Naive B cell (primary cell): ENCODE measurements around the gene PCNA. TPM values are rescaled to one million over a fixed set of nuclear protein-coding genes. Genes with fewer than 3 reads are reported as not detected.

Experiments used
- ATAC-seq, 2 donors: fragments of 150-1000 bp; cut with Tn5 transposase; 2 replicates each; pipeline ENCODE4 v1.10.0; 2021; ENCODE audit warnings: low read depth in 2 of 2, mild to moderate bottlenecking in 2 of 2, moderate library complexity in 2 of 2
- DNase-seq: peaks from one replicate; pipeline ENCODE4 v3.0.0; 2022
- H3K27ac Mint-ChIP-seq, 6 donors: one replicate each; pipeline ENCODE4 v1.8.0; 2020 to 2022; ENCODE audit warnings: mild to moderate bottlenecking in 6 of 6, mixed read lengths in 6 of 6, moderate library complexity in 5 of 6, inconsistent platforms in 2 of 6
- H3K27me3 Mint-ChIP-seq, 3 donors: one replicate each; pipeline ENCODE4 v1.8.0; 2021 to 2022; ENCODE audit warnings: mixed read lengths in 3 of 3, mild to moderate bottlenecking in 1 of 3
- H3K36me3 Mint-ChIP-seq, 2 donors: one replicate each; pipeline ENCODE4 v1.8.0; 2020 to 2022; ENCODE audit warnings: mixed read lengths in 2 of 2, inconsistent platforms in 1 of 2, mild to moderate bottlenecking in 1 of 2
- H3K4me1 Mint-ChIP-seq, 3 donors: one replicate each; pipeline ENCODE4 v1.8.0; 2020 to 2022; ENCODE audit warnings: mixed read lengths in 3 of 3, inconsistent platforms in 1 of 3, mild to moderate bottlenecking in 1 of 3, moderate library complexity in 1 of 3
- H3K4me3 Mint-ChIP-seq, 8 donors: one replicate each; pipeline ENCODE4 v1.8.0; 2020 to 2022; ENCODE audit warnings: mild to moderate bottlenecking in 8 of 8, mixed read lengths in 8 of 8, moderate library complexity in 8 of 8, inconsistent platforms in 2 of 8
- H3K9me3 Mint-ChIP-seq, 7 donors: one replicate each; pipeline ENCODE4 v1.8.0; 2020 to 2022; ENCODE audit warnings: mixed read lengths in 7 of 7, mild to moderate bottlenecking in 5 of 7, inconsistent platforms in 2 of 7, moderate library complexity in 1 of 7
- polyA plus RNA-seq, 6 donors: library from polyadenylated mRNA; unstranded; fragments of 300-500 nt; fragmentation: Illumina TruSeq; gene quantifications; one replicate each; pipeline ENCODE4 v1.2.3, GENCODE V29; 2021; ENCODE audit warnings: low read depth in 6 of 6

The PCNA gene
- polyA plus RNA-seq, 6 donors from 2014 or later = 33.4 to 43.0 (median 39.0) TPM

DNA sequence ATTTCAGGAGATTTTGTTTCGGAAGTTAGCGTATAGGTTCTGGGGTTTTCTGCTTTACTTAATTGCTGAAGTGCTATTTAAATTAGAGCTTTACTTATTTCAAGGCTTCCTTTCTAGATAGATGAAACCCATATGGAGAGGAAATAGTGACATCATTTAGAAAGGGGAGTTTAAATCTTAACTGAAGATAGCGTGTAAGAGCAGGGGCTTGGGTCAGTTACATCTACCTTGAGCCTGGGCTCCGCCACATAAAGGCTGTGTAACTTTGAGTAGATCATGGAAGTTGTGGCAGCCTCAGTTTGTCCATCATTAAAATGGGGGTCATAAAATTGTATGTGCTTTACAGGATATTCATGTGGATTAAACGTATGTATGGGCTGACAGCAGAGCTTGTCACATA, 11.7 kb upstream of the PCNA start:
- H3K4me1 Mint-ChIP-seq = peaks cover 30 to 43% (median 34%) of the 10 kb centered on the region in 3 donors

GRCh38 chr20:5128886-5129285, 9.1 kb upstream of the PCNA start:
- DNase-seq = no peak
- Mint-ChIP-seq H3K27me3 (no peaks in the 10 kb centered on the region), H3K36me3 (peaks cover 0 to 5% of the 10 kb centered on the region in 2 donors), H3K9me3 (no peaks in the 10 kb centered on the region), H3K27ac (peak overlapping the region in 3 of 6 donors; percentile 90 to 98 (median 93)), H3K4me1 (peaks cover 25 to 36% (median 31%) of the 10 kb centered on the region in 3 donors), H3K4me3 (peak overlapping the region in 6 of 8 donors; percentile 0 to 90 (median 16))
- no peak for ATAC-seq

More for the DNA sequence above, 11.7 kb upstream of the PCNA start:
- no peaks in the 10 kb centered on the region for H3K9me3 Mint-ChIP-seq
- no peak for ATAC-seq
- H3K27ac Mint-ChIP-seq = no peak overlapping the region
- peaks cover 0 to 5% of the 10 kb centered on the region in 2 donors for H3K36me3 Mint-ChIP-seq
- DNase-seq = no peak
- H3K27me3 Mint-ChIP-seq = no peaks in the 10 kb centered on the region
- peak overlapping the region in 1 of 8 donors; percentile 26 for H3K4me3 Mint-ChIP-seq

DNA sequence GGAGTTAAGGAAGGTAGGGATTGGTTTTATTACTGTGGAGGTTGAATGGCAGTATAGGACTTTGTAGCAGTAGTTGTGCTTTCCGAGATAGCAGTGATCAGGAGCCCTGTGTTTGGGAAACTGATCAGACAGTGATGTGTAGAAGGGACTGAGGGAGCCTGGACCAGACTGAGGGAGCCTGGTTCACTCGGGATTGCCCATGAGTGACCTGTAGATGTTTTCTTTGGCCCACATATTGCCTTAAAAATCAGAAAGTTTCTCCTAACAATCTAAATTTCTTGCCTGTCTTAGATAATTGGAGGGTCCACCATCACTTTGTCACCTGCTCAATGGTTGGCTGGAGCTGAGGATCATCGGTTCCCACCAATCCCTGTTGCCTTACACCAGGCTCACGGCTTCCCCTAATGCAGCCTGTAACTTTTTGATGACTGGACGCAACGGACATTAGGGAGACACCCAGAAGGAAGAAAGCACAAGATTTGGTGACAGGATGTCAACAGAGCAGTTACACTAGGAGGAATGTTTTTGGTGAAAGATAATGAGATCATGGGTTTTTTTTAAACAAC, 8.2 kb upstream of the PCNA start:
- no peak for ATAC-seq
- Mint-ChIP-seq H3K4me1 (peaks cover 25 to 36% (median 31%) of the 10 kb centered on the region in 3 donors), H3K27ac (peak overlapping the region; percentile 90 to 99 (median 98))

DNA sequence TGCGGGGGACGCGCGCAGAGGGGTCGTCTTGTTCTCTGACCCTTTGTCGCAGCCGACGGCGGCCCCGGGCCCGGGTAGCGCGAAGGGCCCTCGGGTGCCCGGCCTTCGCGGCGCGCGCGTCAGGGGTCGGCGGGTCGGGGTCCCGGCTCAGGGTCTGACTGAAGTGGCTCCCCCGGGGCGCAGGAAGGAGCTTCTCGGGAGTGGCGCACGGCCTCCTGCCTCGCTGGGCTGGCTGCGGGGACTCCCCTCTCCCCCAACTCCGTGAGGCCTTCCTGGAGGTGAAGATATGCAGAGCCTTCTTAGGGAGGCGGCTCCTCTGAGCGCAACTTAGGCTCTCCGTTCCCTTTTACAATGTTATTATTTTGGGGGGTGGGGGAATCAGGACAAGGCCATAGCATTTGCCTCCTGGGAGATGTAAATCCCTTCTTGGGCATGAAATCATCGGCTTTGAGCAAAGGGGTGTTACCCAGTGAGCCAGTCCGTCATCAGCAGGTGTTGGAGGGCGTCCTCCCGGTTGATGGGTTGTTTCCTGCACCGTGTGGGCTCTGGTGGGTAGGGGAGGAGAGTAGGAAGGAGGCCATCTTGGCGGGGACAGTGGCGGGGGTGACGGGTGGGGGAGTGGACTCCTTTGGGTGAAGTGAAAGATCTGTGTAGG, 7.6 kb upstream of the PCNA start:
- no peaks in the 10 kb centered on the region for H3K9me3 Mint-ChIP-seq
- ATAC-seq = peak; percentile 50 to 51

More for the DNA sequence above, 8.2 kb upstream of the PCNA start:
- Mint-ChIP-seq H3K4me3 (peak overlapping the region; percentile 79 to 97 (median 92)), H3K9me3 (no peaks in the 10 kb centered on the region), H3K36me3 (peaks cover 0 to 5% of the 10 kb centered on the region in 2 donors), H3K27me3 (no peaks in the 10 kb centered on the region)
- DNase-seq = no peak

GRCh38 chr20:5126512-5127203, 6.9 kb upstream of the PCNA start, which contains the start of gene CDS2:
TSS of gene CDS2 (plus strand) at chr20:5127008. CDS start at chr20:5127093, 85 bp downstream.
- H3K4me3 Mint-ChIP-seq = peak within 1 kb of the TSS; percentile 79 to 97 (median 92)
- no peaks in the 10 kb centered on the region for H3K27me3 Mint-ChIP-seq
- peak within 1 kb of the TSS; percentile 90 to 99 (median 98) for H3K27ac Mint-ChIP-seq

More for the DNA sequence above, 7.6 kb upstream of the PCNA start:
- Mint-ChIP-seq H3K36me3 (peaks cover 0 to 5% of the 10 kb centered on the region in 2 donors), H3K27me3 (no peaks in the 10 kb centered on the region), H3K4me3 (peak overlapping the region; percentile 79 to 97 (median 92)), H3K4me1 (peaks cover 25 to 36% (median 31%) of the 10 kb centered on the region in 3 donors), H3K27ac (peak overlapping the region; percentile 90 to 99 (median 98))
- DNase-seq = peak; percentile 71

DNA sequence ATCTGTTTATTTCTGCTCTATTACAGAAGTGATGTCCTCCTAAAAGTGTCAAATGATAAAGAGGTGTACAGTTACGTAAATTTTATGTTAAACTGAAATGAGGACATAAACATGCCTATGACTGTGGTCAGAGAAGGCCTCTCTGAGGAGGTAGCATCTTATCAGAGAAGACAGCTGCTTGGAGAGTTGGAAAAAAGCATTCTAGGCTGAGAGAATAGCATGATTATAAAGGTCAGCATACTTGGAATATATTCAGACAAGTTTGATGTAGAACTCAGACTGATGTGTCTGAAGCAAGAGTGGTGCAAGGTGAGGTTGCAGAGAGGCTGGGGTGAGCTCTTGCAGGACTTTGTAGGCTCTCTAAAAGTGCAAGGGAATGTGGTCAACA, 3.1 kb upstream of the PCNA start:
- ATAC-seq = no peak
- Mint-ChIP-seq H3K36me3 (no peaks in the 10 kb centered on the region), H3K27ac (no peak overlapping the region), H3K4me1 (peaks cover 14 to 36% (median 26%) of the 10 kb centered on the region in 3 donors), H3K4me3 (peak overlapping the region in 3 of 8 donors; percentile 29 to 40 (median 32)), H3K9me3 (no peaks in the 10 kb centered on the region), H3K27me3 (no peaks in the 10 kb centered on the region)
- no peak for DNase-seq

More at GRCh38 chr20:5126512-5127203, 6.9 kb upstream of the PCNA start, which contains the start of gene CDS2:
- H3K36me3 Mint-ChIP-seq = peaks cover 0 to 5% of the 10 kb centered on the region in 2 donors
- DNase-seq = peak; percentile 99
- H3K9me3 Mint-ChIP-seq = no peaks in the 10 kb centered on the region
- peaks cover 25 to 34% (median 31%) of the 10 kb centered on the region in 3 donors for H3K4me1 Mint-ChIP-seq
- peak; percentile 81 to 82 for ATAC-seq

- Mint-ChIP-seq H3K9me3 (no peaks in the 10 kb centered on the region), H3K27me3 (no peaks in the 10 kb centered on the region), H3K36me3 (peaks cover 0 to 5% of the 10 kb centered on the region in 2 donors), H3K4me3 (peak overlapping the region; percentile 89 to 99 (median 96)), H3K27ac (peak overlapping the region; percentile 85 to 98 (median 96)), H3K4me1 (peaks cover 4 to 24% (median 11%) of the 10 kb centered on the region in 3 donors)
- ATAC-seq (no peak), DNase-seq (no peak)
Observed at GRCh38 chr20:5120185-5120476, 373 bp upstream of the PCNA start.

DNA sequence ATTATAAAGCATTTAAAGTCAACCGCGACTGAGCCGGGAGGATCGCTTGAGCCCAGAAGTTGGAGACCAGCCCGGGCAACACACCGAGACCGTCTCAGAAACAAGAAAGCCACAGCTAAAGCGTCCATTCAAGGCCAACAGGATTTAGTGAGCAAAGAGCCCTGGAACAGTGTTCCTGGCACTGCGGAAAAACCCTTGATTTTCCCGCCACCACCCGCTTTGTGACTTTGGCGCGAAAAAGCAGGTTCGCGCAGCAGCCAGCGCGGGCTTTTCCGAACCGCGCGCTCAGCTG, 669 bp downstream of the PCNA start:
- H3K9me3 Mint-ChIP-seq = no peaks in the 10 kb centered on the region
- ATAC-seq = no peak
- H3K27ac Mint-ChIP-seq = peak overlapping the region in 5 of 6 donors; percentile 36 to 97 (median 85)
- DNase-seq = no peak
- H3K4me1 Mint-ChIP-seq = peaks cover 4 to 24% (median 11%) of the 10 kb centered on the region in 3 donors
- H3K27me3 Mint-ChIP-seq = no peaks in the 10 kb centered on the region
- peak overlapping the region; percentile 89 to 99 (median 96) for H3K4me3 Mint-ChIP-seq
- H3K36me3 Mint-ChIP-seq = peaks cover 0 to 5% of the 10 kb centered on the region in 2 donors

- no peak for ATAC-seq
- peak overlapping the region in 4 of 6 donors; percentile 65 to 94 (median 84) for H3K27ac Mint-ChIP-seq
- H3K4me1 Mint-ChIP-seq = peaks cover 4 to 27% (median 11%) of the 10 kb centered on the region in 3 donors
- no peaks in the 10 kb centered on the region for H3K27me3 Mint-ChIP-seq
- H3K36me3 Mint-ChIP-seq = peaks cover 0 to 5% of the 10 kb centered on the region in 2 donors
- no peaks in the 10 kb centered on the region for H3K9me3 Mint-ChIP-seq
- no peak for DNase-seq
- H3K4me3 Mint-ChIP-seq = peak overlapping the region; percentile 89 to 99 (median 96)
Observed at GRCh38 chr20:5118220-5119142, 1.3 kb downstream of the PCNA start.

DNA sequence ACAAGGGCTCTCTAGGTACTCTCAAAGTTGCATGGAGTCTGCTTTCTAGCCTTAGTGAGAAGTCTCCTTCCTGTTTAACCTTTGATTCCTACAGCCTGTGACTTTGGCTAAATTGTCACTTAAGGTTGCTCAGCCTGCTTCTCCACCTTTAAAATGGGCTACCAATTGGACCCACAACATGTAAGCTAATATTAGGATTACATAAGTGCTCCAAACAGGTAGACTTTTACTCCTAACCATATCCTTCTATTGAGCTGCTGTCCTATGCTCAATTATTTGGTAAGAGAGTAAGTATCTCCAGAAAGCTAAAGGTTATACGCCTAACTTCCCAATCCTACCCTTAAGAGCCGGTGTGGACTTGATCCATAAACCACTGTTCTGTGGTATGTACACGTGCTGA, 2.9 kb downstream of the PCNA start:
- no peaks in the 10 kb centered on the region for H3K27me3 Mint-ChIP-seq
- peaks cover 10 to 41% (median 19%) of the 10 kb centered on the region in 3 donors for H3K4me1 Mint-ChIP-seq
- H3K36me3 Mint-ChIP-seq = peaks cover 0 to 5% of the 10 kb centered on the region in 2 donors
- peak overlapping the region in 1 of 8 donors; percentile 91 for H3K4me3 Mint-ChIP-seq
- no peak overlapping the region for H3K27ac Mint-ChIP-seq
- no peaks in the 10 kb centered on the region for H3K9me3 Mint-ChIP-seq
- no peak for ATAC-seq
- DNase-seq = no peak

GRCh38 chr20:5114403-5114802, 5.4 kb downstream of the PCNA start:
- ATAC-seq (no peak), DNase-seq (no peak)
- Mint-ChIP-seq H3K4me1 (peaks cover 6 to 43% (median 8%) of the 10 kb centered on the region in 3 donors), H3K9me3 (no peaks in the 10 kb centered on the region), H3K27ac (peak overlapping the region in 1 of 6 donors; percentile 42), H3K4me3 (peak overlapping the region; percentile 12 to 71 (median 39)), H3K27me3 (no peaks in the 10 kb centered on the region), H3K36me3 (peaks cover 0 to 5% of the 10 kb centered on the region in 2 donors)

DNA sequence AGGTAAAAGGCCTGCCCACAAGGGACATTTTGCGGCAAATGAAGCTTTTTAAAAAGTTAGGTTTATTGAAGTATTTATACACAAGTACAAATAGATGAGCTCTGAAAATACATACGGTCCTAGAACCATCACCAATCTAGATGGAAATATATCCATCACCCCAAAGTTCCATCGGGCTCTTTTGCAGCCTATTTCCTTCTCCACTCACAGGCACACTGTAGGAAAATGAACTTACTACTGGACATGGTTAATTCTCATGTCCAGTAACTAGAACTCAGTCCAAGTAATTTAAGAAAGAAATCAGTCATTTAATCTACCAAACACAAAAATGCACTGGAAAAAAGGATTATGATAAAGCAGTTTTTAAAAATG, 6.2 kb downstream of the PCNA start:
- peak overlapping the region; percentile 33 to 98 (median 96) for H3K27ac Mint-ChIP-seq
- H3K27me3 Mint-ChIP-seq = no peaks in the 10 kb centered on the region
- H3K4me1 Mint-ChIP-seq = peaks cover 6 to 39% (median 8%) of the 10 kb centered on the region in 3 donors
- H3K36me3 Mint-ChIP-seq = peaks cover 0 to 5% of the 10 kb centered on the region in 2 donors
- no peak for DNase-seq
- H3K9me3 Mint-ChIP-seq = no peaks in the 10 kb centered on the region
- peak overlapping the region; percentile 86 to 97 (median 94) for H3K4me3 Mint-ChIP-seq
- ATAC-seq = no peak

- H3K4me1 Mint-ChIP-seq = peaks cover 8 to 29% (median 10%) of the 10 kb centered on the region in 3 donors
- peak overlapping the region in 1 of 8 donors; percentile 71 for H3K4me3 Mint-ChIP-seq
- no peaks in the 10 kb centered on the region for H3K27me3 Mint-ChIP-seq
- DNase-seq (no peak), ATAC-seq (no peak)
- no peaks in the 10 kb centered on the region for H3K9me3 Mint-ChIP-seq
- peaks cover 4 to 5% of the 10 kb centered on the region in 2 donors for H3K36me3 Mint-ChIP-seq
- H3K27ac Mint-ChIP-seq = no peak overlapping the region
Observed at GRCh38 chr20:5109276-5109675, 10.5 kb downstream of the PCNA start.
